T-helper 1 cell treated with Interleukin-12 subunit alpha and Interleukin-12 subunit beta and Interleukin-4 antibody, amounts not matched to agents 30 ng/mL and 1 ng/mL, for 36 hours (primary cell): Measurements from ENCODE around the gene MX1. TPM values are rescaled to one million over a fixed set of nuclear protein-coding genes. Genes with fewer than 3 reads are reported as not detected.

Experiments used
- intact Hi-C: fragments of 100-400 bp; cut with micrococcal nuclease; formaldehyde crosslinking; loops from one replicate; pipeline ENCODE4 v1.15.1; 2024
- total RNA-seq: library from RNA; stranded (reverse); gene quantifications from 2 replicates; pipeline ENCODE4 v1.2.3, GENCODE V29; 2022

MX1 gene
- total RNA-seq, 1 donor from 2014 or later, result 368 TPM

- intact Hi-C loops, result no loop called here
Measured at GRCh38 chr21:41458121-41458520, 32.1 kb downstream of the MX1 start.

- intact Hi-C loops, result no loop called here
Measured at GRCh38 chr21:41458559-41458958, 32.5 kb downstream of the MX1 start.

- intact Hi-C loops, result loop anchor here (1.0 kb wide), 2 partner anchors 177 to 338 kb away; no protein-coding TSS in a partner anchor
Measured at GRCh38 chr21:41459884-41460534, 34.0 kb downstream of the MX1 start.

GRCh38 chr21:41460578-41461527, 34.8 kb downstream of the MX1 start:
- intact Hi-C loops, result loop anchor here (1.0 kb wide), 2 partner anchors 178 to 339 kb away; no protein-coding TSS in a partner anchor

GRCh38 chr21:41465176-41465781, 39.2 kb downstream of the MX1 start:
- intact Hi-C loops, result no loop called here

- intact Hi-C loops, result no loop called here
Measured at GRCh38 chr21:41466024-41466820, 40.2 kb downstream of the MX1 start.

GRCh38 chr21:41470054-41470453, 44.0 kb downstream of the MX1 start:
- intact Hi-C loops, result no loop called here

GRCh38 chr21:41472753-41473548, 46.9 kb downstream of the MX1 start:
- intact Hi-C loops, result no loop called here

GRCh38 chr21:41475714-41476420, 49.8 kb downstream of the MX1 start:
- intact Hi-C loops, result no loop called here

- intact Hi-C loops, result no loop called here
Measured at GRCh38 chr21:41477641-41478318, 51.7 kb downstream of the MX1 start.

- intact Hi-C loops, result no loop called here
Measured at GRCh38 chr21:41478319-41479177, 52.5 kb downstream of the MX1 start.

GRCh38 chr21:41479686-41480085, 53.6 kb downstream of the MX1 start:
- intact Hi-C loops, result no loop called here

- intact Hi-C loops, result no loop called here
Measured at GRCh38 chr21:41480086-41480690, 54.1 kb downstream of the MX1 start.

GRCh38 chr21:41481191-41481590, 55.2 kb downstream of the MX1 start:
- intact Hi-C loops, result no loop called here

GRCh38 chr21:41482301-41482700, 56.3 kb downstream of the MX1 start:
- intact Hi-C loops, result no loop called here

- intact Hi-C loops, result no loop called here
Measured at GRCh38 chr21:41482980-41483379, 56.9 kb downstream of the MX1 start.

- intact Hi-C loops, result no loop called here
Measured at GRCh38 chr21:41483415-41483814, 57.4 kb downstream of the MX1 start.

- intact Hi-C loops, result no loop called here
Measured at GRCh38 chr21:41483973-41484372, 57.9 kb downstream of the MX1 start.
